ENCODE data around the gene SHH. TPM values are rescaled to one million over a fixed set of nuclear protein-coding genes. Genes with fewer than 3 reads are reported as not detected.

The SHH gene
- total and polyA plus RNA-seq, 2 of the 13 experiments (the other 11 are each of a cell fraction or from before 2014, with no cell fraction given) = 1.9 to 3.4 TPM

DNA sequence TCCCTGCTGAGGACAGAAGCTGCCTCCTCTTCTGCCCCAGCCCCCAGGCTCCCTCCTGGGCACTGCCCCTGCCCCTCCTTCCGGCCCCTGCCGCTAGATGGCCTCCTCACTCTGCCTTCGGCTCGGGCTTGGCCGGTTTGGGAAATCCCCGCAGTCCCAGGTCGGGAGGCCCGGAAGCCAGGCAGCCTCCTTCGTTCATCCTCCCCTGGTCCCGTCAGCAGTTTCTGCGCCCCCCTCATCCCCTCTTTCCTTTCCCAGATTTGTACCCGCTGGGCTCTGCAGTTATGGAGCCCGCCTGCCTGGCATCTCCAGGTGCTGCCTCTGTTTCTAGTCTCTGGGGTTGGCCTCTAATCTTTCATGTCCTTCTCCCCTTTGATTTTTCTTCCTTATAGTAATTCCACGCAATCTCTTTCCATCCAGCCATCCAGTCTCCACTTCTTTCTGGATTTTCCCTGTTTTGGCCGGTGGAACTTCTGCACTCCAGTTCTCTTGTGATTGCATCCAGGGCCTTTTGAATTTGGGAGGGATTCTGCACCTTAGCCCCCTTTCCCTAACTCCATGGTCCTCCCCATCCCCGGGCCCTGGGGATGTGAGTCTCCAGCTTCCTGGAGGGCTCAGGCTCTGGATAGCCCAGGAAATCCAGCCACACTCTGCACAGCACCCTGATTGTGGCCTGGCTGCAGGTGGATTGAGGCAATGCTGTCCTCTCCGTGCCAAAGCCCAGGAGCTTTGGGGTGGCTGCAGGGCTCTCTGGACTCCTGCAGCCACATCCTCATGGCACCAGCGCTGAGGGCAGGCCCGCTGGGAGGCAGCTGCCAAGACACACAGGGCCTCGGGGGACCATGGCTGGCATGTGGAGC is 3.3 kb upstream of the SHH start (continued):
- TF ChIP-seq ISL2 (CRISPR knock-in tag; IDR thresholded peaks at IDR 0.05) = no peak
- no peak for TF ChIP-seq ZSCAN31 (CRISPR knock-in tag; IDR thresholded peaks at IDR 0.05; ENCODE audit: low read depth)
- no peak for TF ChIP-seq PRPF4 (IDR thresholded peaks at IDR 0.05; ENCODE audit: low read depth, low read length, poor library complexity, severe bottlenecking)
- TF ChIP-seq HMGA1 (CRISPR knock-in tag; conservative IDR thresholded peaks at IDR 0.05) = no peak
- no peak for TF ChIP-seq ZBTB8A (CRISPR knock-in tag; IDR thresholded peaks at IDR 0.05; ENCODE audit: borderline replicate concordance, low read depth)
- no peak for TF ChIP-seq ZNF883 (CRISPR knock-in tag; IDR thresholded peaks at IDR 0.05; ENCODE audit: not compliant biosample characterization)
- TF ChIP-seq NPAS2 (CRISPR knock-in tag; IDR thresholded peaks at IDR 0.05; ENCODE audit: borderline replicate concordance) = no peak
- TF ChIP-seq NFKB2 (CRISPR knock-in tag; IDR thresholded peaks at IDR 0.05; ENCODE audit: borderline replicate concordance) = no peak; the same call in 1 of the 2 replicates
- TF ChIP-seq, protein P1, sequence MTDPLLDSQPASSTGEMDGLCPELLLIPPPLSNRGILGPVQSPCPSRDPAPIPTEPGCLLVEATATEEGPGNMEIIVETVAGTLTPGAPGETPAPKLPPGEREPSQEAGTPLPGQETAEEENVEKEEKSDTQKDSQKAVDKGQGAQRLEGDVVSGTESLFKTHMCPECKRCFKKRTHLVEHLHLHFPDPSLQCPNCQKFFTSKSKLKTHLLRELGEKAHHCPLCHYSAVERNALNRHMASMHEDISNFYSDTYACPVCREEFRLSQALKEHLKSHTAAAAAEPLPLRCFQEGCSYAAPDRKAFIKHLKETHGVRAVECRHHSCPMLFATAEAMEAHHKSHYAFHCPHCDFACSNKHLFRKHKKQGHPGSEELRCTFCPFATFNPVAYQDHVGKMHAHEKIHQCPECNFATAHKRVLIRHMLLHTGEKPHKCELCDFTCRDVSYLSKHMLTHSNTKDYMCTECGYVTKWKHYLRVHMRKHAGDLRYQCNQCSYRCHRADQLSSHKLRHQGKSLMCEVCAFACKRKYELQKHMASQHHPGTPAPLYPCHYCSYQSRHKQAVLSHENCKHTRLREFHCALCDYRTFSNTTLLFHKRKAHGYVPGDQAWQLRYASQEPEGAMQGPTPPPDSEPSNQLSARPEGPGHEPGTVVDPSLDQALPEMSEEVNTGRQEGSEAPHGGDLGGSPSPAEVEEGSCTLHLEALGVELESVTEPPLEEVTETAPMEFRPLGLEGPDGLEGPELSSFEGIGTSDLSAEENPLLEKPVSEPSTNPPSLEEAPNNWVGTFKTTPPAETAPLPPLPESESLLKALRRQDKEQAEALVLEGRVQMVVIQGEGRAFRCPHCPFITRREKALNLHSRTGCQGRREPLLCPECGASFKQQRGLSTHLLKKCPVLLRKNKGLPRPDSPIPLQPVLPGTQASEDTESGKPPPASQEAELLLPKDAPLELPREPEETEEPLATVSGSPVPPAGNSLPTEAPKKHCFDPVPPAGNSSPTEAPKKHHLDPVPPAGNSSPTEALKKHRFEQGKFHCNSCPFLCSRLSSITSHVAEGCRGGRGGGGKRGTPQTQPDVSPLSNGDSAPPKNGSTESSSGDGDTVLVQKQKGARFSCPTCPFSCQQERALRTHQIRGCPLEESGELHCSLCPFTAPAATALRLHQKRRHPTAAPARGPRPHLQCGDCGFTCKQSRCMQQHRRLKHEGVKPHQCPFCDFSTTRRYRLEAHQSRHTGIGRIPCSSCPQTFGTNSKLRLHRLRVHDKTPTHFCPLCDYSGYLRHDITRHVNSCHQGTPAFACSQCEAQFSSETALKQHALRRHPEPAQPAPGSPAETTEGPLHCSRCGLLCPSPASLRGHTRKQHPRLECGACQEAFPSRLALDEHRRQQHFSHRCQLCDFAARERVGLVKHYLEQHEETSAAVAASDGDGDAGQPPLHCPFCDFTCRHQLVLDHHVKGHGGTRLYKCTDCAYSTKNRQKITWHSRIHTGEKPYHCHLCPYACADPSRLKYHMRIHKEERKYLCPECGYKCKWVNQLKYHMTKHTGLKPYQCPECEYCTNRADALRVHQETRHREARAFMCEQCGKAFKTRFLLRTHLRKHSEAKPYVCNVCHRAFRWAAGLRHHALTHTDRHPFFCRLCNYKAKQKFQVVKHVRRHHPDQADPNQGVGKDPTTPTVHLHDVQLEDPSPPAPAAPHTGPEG (CRISPR knock-in tag; IDR thresholded peaks at IDR 0.05) = no peak
- TF ChIP-seq, protein P2, sequence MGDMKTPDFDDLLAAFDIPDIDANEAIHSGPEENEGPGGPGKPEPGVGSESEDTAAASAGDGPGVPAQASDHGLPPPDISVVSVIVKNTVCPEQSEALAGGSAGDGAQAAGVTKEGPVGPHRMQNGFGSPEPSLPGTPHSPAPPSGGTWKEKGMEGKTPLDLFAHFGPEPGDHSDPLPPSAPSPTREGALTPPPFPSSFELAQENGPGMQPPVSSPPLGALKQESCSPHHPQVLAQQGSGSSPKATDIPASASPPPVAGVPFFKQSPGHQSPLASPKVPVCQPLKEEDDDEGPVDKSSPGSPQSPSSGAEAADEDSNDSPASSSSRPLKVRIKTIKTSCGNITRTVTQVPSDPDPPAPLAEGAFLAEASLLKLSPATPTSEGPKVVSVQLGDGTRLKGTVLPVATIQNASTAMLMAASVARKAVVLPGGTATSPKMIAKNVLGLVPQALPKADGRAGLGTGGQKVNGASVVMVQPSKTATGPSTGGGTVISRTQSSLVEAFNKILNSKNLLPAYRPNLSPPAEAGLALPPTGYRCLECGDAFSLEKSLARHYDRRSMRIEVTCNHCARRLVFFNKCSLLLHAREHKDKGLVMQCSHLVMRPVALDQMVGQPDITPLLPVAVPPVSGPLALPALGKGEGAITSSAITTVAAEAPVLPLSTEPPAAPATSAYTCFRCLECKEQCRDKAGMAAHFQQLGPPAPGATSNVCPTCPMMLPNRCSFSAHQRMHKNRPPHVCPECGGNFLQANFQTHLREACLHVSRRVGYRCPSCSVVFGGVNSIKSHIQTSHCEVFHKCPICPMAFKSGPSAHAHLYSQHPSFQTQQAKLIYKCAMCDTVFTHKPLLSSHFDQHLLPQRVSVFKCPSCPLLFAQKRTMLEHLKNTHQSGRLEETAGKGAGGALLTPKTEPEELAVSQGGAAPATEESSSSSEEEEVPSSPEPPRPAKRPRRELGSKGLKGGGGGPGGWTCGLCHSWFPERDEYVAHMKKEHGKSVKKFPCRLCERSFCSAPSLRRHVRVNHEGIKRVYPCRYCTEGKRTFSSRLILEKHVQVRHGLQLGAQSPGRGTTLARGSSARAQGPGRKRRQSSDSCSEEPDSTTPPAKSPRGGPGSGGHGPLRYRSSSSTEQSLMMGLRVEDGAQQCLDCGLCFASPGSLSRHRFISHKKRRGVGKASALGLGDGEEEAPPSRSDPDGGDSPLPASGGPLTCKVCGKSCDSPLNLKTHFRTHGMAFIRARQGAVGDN (CRISPR knock-in tag; IDR thresholded peaks at IDR 0.05) = peak; percentile 44
- TF ChIP-seq, protein P3, sequence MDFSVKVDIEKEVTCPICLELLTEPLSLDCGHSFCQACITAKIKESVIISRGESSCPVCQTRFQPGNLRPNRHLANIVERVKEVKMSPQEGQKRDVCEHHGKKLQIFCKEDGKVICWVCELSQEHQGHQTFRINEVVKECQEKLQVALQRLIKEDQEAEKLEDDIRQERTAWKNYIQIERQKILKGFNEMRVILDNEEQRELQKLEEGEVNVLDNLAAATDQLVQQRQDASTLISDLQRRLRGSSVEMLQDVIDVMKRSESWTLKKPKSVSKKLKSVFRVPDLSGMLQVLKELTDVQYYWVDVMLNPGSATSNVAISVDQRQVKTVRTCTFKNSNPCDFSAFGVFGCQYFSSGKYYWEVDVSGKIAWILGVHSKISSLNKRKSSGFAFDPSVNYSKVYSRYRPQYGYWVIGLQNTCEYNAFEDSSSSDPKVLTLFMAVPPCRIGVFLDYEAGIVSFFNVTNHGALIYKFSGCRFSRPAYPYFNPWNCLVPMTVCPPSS (IDR thresholded peaks at IDR 0.05) = no peak
- no peak for TF ChIP-seq DNMT1 (CRISPR knock-in tag; IDR thresholded peaks at IDR 0.05)
- no peak for TF ChIP-seq ZKSCAN5 (CRISPR knock-in tag; IDR thresholded peaks at IDR 0.05)
- no peak for TF ChIP-seq ARHGAP35 (CRISPR knock-in tag; IDR thresholded peaks at IDR 0.05; ENCODE audit: borderline replicate concordance)
- TF ChIP-seq BRD4 (CRISPR knock-in tag; IDR thresholded peaks at IDR 0.05) = no peak
- no peak for TF ChIP-seq ZNF674 (CRISPR knock-in tag; IDR thresholded peaks at IDR 0.05; ENCODE audit: low read depth)
- TF ChIP-seq XRCC5 (optimal IDR thresholded peaks at IDR 0.05; ENCODE audit: low read length) = peak; percentile 37
- TF ChIP-seq ZNF589 (CRISPR knock-in tag; conservative IDR thresholded peaks at IDR 0.05) = no peak

Data from HepG2 (cell line).